HEK293T (cell line): Measurements from ENCODE around the gene POLD2.

ENCODE experiments used
- CTCF ChIA-PET: fragments of 350-600 bp; formaldehyde crosslinking; extraction: SDS; loops from one replicate; lab custom pipeline; 2021; ENCODE audit warnings: antibody characterized with exemption, inconsistent platforms; lab: Yijun Ruan, JAX
- POLR2A ChIA-PET: fragments of 350-600 bp; formaldehyde crosslinking; extraction: SDS; loops from one replicate; lab custom pipeline; 2020; ENCODE audit warnings: antibody characterized with exemption, inconsistent platforms; lab: Yijun Ruan, JAX
- DNase-seq: peaks from one replicate; pipeline ENCODE4 v3.0.0; 2012; ENCODE audit warnings: mixed read lengths; ENCODE audit errors: extremely low spot score
- ARNT ChIP-seq: fragments of 450-650 bp; IDR thresholded peaks from 2 replicates; pipeline ENCODE4 v1.6.1; 2017; ENCODE audit warnings: mild to moderate bottlenecking
- BHLHE40 ChIP-seq: fragments of 450-650 bp; IDR thresholded peaks from 2 replicates; pipeline ENCODE4 v1.6.1; 2016; ENCODE audit warnings: mild to moderate bottlenecking, moderate library complexity, borderline replicate concordance
- CTBP1 ChIP-seq: fragments of 450-650 bp; IDR thresholded peaks from 2 replicates; pipeline ENCODE4 v1.6.1; 2016; ENCODE audit warnings: borderline replicate concordance
- ELF4 ChIP-seq: fragments of 450-650 bp; IDR thresholded peaks from 2 replicates; pipeline ENCODE4 v1.6.1; 2017; ENCODE audit warnings: antibody characterized with exemption
- FOXA1 ChIP-seq: fragments of 450-650 bp; IDR thresholded peaks from 2 replicates; pipeline ENCODE4 v1.6.1; 2016; ENCODE audit warnings: mild to moderate bottlenecking
- FOXK2 ChIP-seq: fragments of 450-650 bp; IDR thresholded peaks from 2 replicates; pipeline ENCODE4 v1.6.1; 2016; ENCODE audit warnings: mild to moderate bottlenecking
- FOXM1 ChIP-seq: fragments of 450-650 bp; IDR thresholded peaks from 2 replicates; pipeline ENCODE4 v1.6.1; 2017; ENCODE audit warnings: mild to moderate bottlenecking, borderline replicate concordance
- HDGF ChIP-seq: fragments of 450-650 bp; IDR thresholded peaks from 2 replicates; pipeline ENCODE4 v1.6.1; 2017; ENCODE audit warnings: antibody characterized with exemption, borderline replicate concordance
- L3MBTL2 ChIP-seq: fragments of 450-650 bp; conservative IDR thresholded peaks from 2 replicates; pipeline ENCODE4 v1.6.1; 2016; ENCODE audit warnings: mild to moderate bottlenecking
- LEF1 ChIP-seq: fragments of 450-650 bp; IDR thresholded peaks from 2 replicates; pipeline ENCODE4 v1.6.1; 2017; ENCODE audit warnings: mild to moderate bottlenecking, borderline replicate concordance
- NFRKB ChIP-seq: fragments of 450-650 bp; IDR thresholded peaks from 2 replicates; pipeline ENCODE4 v1.6.1; 2016; ENCODE audit warnings: mild to moderate bottlenecking, moderate library complexity
- PKNOX1 ChIP-seq: fragments of 450-650 bp; IDR thresholded peaks from 2 replicates; pipeline ENCODE4 v1.6.1; 2016
- SP1 ChIP-seq: fragments of 450-650 bp; IDR thresholded peaks from 2 replicates; pipeline ENCODE4 v1.6.1; 2017
- SUZ12 ChIP-seq: fragments of 450-650 bp; IDR thresholded peaks from 2 replicates; pipeline ENCODE4 v1.6.1; 2016; ENCODE audit warnings: mild to moderate bottlenecking
- TARDBP ChIP-seq: fragments of 450-650 bp; IDR thresholded peaks from 2 replicates; pipeline ENCODE4 v1.6.1; 2016
- ZNF384 ChIP-seq: fragments of 450-650 bp; IDR thresholded peaks from 2 replicates; pipeline ENCODE4 v1.6.1; 2016

Gene POLD2

GRCh38 chr7:44149571-44150465, 26.5 kb upstream of the POLD2 start:
- ChIA-PET POLR2A (no interaction called here), CTCF (no interaction called here)
- TF ChIP-seq PKNOX1 (no peak), TARDBP (no peak), NFRKB (no peak), ARNT (no peak), FOXM1 (no peak), HDGF (no peak)
- DNase-seq: no peak

GRCh38 chr7:44148961-44149536, 25.7 kb upstream of the POLD2 start:
- CTCF ChIA-PET: no interaction called here
- no peak for TF ChIP-seq CTBP1
- no peak for TF ChIP-seq ZNF384
- no peak for TF ChIP-seq ELF4
- no peak for TF ChIP-seq FOXA1
- no peak for DNase-seq
- POLR2A ChIA-PET: no interaction called here

GRCh38 chr7:44148166-44148565, 24.8 kb upstream of the POLD2 start:
- ChIA-PET CTCF (no interaction called here), POLR2A (no interaction called here)
- no peak for DNase-seq
- no peak for TF ChIP-seq L3MBTL2
- no peak for TF ChIP-seq ELF4
- no peak for TF ChIP-seq TARDBP
- no peak for TF ChIP-seq NFRKB
- TF ChIP-seq PKNOX1: no peak
- TF ChIP-seq ZNF384: no peak
- no peak for TF ChIP-seq FOXM1
- TF ChIP-seq SP1: no peak
- no peak for TF ChIP-seq LEF1
- TF ChIP-seq FOXA1: no peak
- no peak for TF ChIP-seq ARNT
- TF ChIP-seq BHLHE40: no peak

GRCh38 chr7:44147026-44147991, 24.0 kb upstream of the POLD2 start:
- CTCF ChIA-PET: interaction anchor here (0.9 kb wide), 1 partner anchor 30 kb away, joined by 3 read pairs; no protein-coding TSS in a partner anchor
- TF ChIP-seq ELF4: no peak
- no peak for TF ChIP-seq L3MBTL2
- TF ChIP-seq SP1: no peak
- no peak for TF ChIP-seq FOXK2
- TF ChIP-seq SUZ12: no peak
- TF ChIP-seq FOXM1: no peak
- no peak for TF ChIP-seq PKNOX1
- no peak for TF ChIP-seq NFRKB
- TF ChIP-seq TARDBP: no peak
- no peak for TF ChIP-seq ZNF384
- no peak for TF ChIP-seq CTBP1
- no peak for TF ChIP-seq ARNT
- POLR2A ChIA-PET: interaction anchor here (1.7 kb wide), 1 partner anchor 24 kb away, joined by 4 read pairs; the partner anchor contains the start of gene POLD2

GRCh38 chr7:44145969-44146911, 22.9 kb upstream of the POLD2 start:
- DNase-seq: peak; percentile 91
- ChIA-PET CTCF (interaction anchor here (0.9 kb wide), 1 partner anchor 31 kb away, joined by 3 read pairs; no protein-coding TSS in a partner anchor), POLR2A (interaction anchor here (1.7 kb wide), 1 partner anchor 23 kb away, joined by 4 read pairs; the partner anchor contains the start of gene POLD2)
- TF ChIP-seq NFRKB (no peak), ARNT (no peak), CTBP1 (no peak), ELF4 (no peak), PKNOX1 (no peak), SP1 (no peak), ZNF384 (no peak), FOXK2 (no peak)

More at GRCh38 chr7:44147026-44147991, 24.0 kb upstream of the POLD2 start:
- no peak for DNase-seq
